Right lobe of liver (tissue), 6 donors: ENCODE data around the gene KIF19. TPM values are rescaled to one million over a fixed set of nuclear protein-coding genes. Genes with fewer than 3 reads are reported as not detected.

Experiments used
- ATAC-seq, 4 donors: fragments of 200-7000 bp; cut with Tn5 transposase; one replicate each; pipeline ENCODE4 v1.9.1; 2020; ENCODE audit warnings: mild to moderate bottlenecking in 4 of 4, moderate library complexity in 4 of 4
- DNase-seq, 3 donors: peaks; one replicate each; pipeline ENCODE4 v3.0.0-alpha.2; 2020
- H3K27ac ChIP-seq, 3 donors: fragments of 200-600 bp; one replicate each; pipeline ENCODE4 v1.8.0; 2022
- H3K27me3 ChIP-seq, 2 donors: fragments of 200-600 bp; one replicate each; pipeline ENCODE4 v1.8.0; 2022
- H3K36me3 ChIP-seq, 4 donors: fragments of 200-600 bp; sonication (generic) in 1 of 4; one replicate each; pipeline versions ENCODE4 v1.5.1 to v1.8.0; 2017 to 2022; ENCODE audit warnings: control low read depth in 1 of 4
- H3K4me1 ChIP-seq, 4 donors: fragments of 200-600 bp; sonication (generic) in 1 of 4; one replicate each; pipeline versions ENCODE4 v1.5.1 to v1.8.0; 2017 to 2022; ENCODE audit warnings: control low read depth in 1 of 4
- H3K4me3 ChIP-seq, 3 donors: fragments of 200-600 bp; one replicate each; pipeline ENCODE4 v1.8.0; 2022
- H3K9me3 ChIP-seq, 4 donors: fragments of 200-600 bp; sonication (generic) in 1 of 4; one replicate each; pipeline versions ENCODE4 v1.5.1 to v1.8.0; 2017 to 2022; ENCODE audit warnings: control low read depth in 1 of 4
- CTCF ChIP-seq, 4 donors: fragments of 200-600 bp in 3 of 4; fragments of 450-650 bp in 1 of 4; IDR thresholded peaks; one replicate each; pipeline versions ENCODE4 v1.5.1 to v1.8.0; 2016 to 2022; ENCODE audit warnings: antibody characterized with exemption in 4 of 4, mild to moderate bottlenecking in 2 of 4
- POLR2A ChIP-seq: fragments of 450-650 bp; IDR thresholded peaks from one replicate; pipeline ENCODE4 v1.6.1; 2017; ENCODE audit warnings: antibody characterized with exemption, mild to moderate bottlenecking
- WGBS: methylation state at CpG from one replicate; pipeline ENCODE4 v1.1.6; 2018; ENCODE audit warnings: low coverage, low lambda C conversion rate; ENCODE audit not compliant: insufficient coverage; ENCODE audit errors: missing lambda C conversion rate; 5-methylcytosine and 5-hydroxymethylcytosine counted together
- intact Hi-C, 2 donors: fragments of 100-400 bp; cut with DNase I; formaldehyde crosslinking; loops; one replicate each; pipeline versions ENCODE4 v1.11.2 to v1.14.1; 2022
- total RNA-seq, 6 experiments: library from RNA; depleted of rRNA in 2 of 6; stranded (reverse); fragments of >200 nt in 2 of 6; fragmentation: NEBNext Ultra II Directional in 3 of 6; extraction: Animal tissue kit (Norgen Biotek cat#: 25700) in 3 of 6; gene quantifications; one replicate each; pipeline versions ENCODE4 v1.1.0 to v1.2.4, GENCODE V29; 2016 to 2023
- donor health status: DM: no; HTN: yes; CAD: no.
- donor health status: DM: no; HTN: no; CAD: no.
- donor health status: DM: no; HTN: no; CAD: no.
- donor health status: DM: no; HTN: yes; CAD: no.
- donor health status: DM: no; HTN: yes; CAD: no.

KIF19 gene
- total RNA-seq, 6 experiments from 2014 or later = 0.31 to 1.1 (median 0.64) TPM

- no peaks in the 10 kb centered on the region for H3K27me3 ChIP-seq
- no peak overlapping the region for H3K27ac ChIP-seq
- H3K4me3 ChIP-seq = no peak overlapping the region
- 72% methylated on average over 7 of the region's 7 CpGs for WGBS
- no peak for DNase-seq
- TF ChIP-seq POLR2A (no peak), CTCF (IDR thresholded peaks at IDR 0.05) (no peak)
- H3K36me3 ChIP-seq = no peaks in the 10 kb centered on the region
- H3K4me1 ChIP-seq = no peaks in the 10 kb centered on the region
- intact Hi-C loops = no loop called here
- no peaks in the 10 kb centered on the region for H3K9me3 ChIP-seq
- ATAC-seq = peak; percentile 24 to 50 (median 36)
These were observed 27.2 kb upstream of the KIF19 start for GRCh38 chr17:74298778-74299177.

GRCh38 chr17:74299226-74300009, 26.6 kb upstream of the KIF19 start:
- no peaks in the 10 kb centered on the region for H3K27me3 ChIP-seq

GRCh38 chr17:74303305-74303704, 22.7 kb upstream of the KIF19 start:
- 77% methylated on average over 8 of the region's 8 CpGs for WGBS
- ATAC-seq (no peak), DNase-seq (no peak)
- Histone ChIP-seq H3K36me3 (no peaks in the 10 kb centered on the region), H3K9me3 (no peaks in the 10 kb centered on the region), H3K4me3 (no peak overlapping the region), H3K27ac (no peak overlapping the region), H3K4me1 (no peaks in the 10 kb centered on the region), H3K27me3 (no peaks in the 10 kb centered on the region)
- intact Hi-C loops = loop anchor here in 1 of 2 donors (10.0 kb wide), 1 partner anchor 61 kb away; the partner anchor contains the start of genes BTBD17 and GPR142
- TF ChIP-seq POLR2A = no peak
- no peak for TF ChIP-seq CTCF (IDR thresholded peaks at IDR 0.05)

More at GRCh38 chr17:74299226-74300009, 26.6 kb upstream of the KIF19 start:
- H3K9me3 ChIP-seq = no peaks in the 10 kb centered on the region
- no peak overlapping the region for H3K4me3 ChIP-seq
- TF ChIP-seq CTCF (IDR thresholded peaks at IDR 0.05) = no peak
- no peak for TF ChIP-seq POLR2A
- intact Hi-C loops = loop anchor here in 1 of 2 donors (10.0 kb wide), 1 partner anchor 65 kb away; the partner anchor contains the start of genes BTBD17 and GPR142
- H3K27ac ChIP-seq = no peak overlapping the region
- no peaks in the 10 kb centered on the region for H3K4me1 ChIP-seq
- no peaks in the 10 kb centered on the region for H3K36me3 ChIP-seq
- DNase-seq (no peak), ATAC-seq (no peak)
- 52% methylated on average over 6 of the region's 11 CpGs for WGBS

DNA sequence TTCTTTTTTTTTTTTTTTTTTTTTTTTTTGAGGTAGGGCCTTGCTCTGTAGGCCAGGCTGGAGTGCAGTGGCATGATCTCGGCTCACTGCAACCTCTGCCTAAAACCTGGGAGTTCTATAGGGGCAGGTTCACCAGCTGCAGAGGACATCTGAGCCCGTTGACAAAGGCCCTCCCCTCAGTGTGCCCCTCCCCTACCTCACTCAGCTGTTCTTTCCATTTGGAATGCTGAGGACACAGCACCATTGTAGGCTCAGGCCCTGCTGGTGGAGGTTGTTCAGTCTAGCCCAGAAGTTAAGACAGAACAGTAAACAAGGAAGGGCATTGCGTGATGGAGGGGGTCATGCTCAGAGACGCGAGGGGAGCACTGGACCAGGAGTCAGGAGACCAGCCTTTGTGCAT, 21.8 kb upstream of the KIF19 start:
- Histone ChIP-seq H3K4me3 (no peak overlapping the region), H3K9me3 (no peaks in the 10 kb centered on the region), H3K27ac (no peak overlapping the region), H3K4me1 (no peaks in the 10 kb centered on the region), H3K27me3 (no peaks in the 10 kb centered on the region), H3K36me3 (no peaks in the 10 kb centered on the region)
- ATAC-seq = no peak
- WGBS = 53% methylated on average over 4 of the region's 5 CpGs
- no peak for DNase-seq
- no peak for TF ChIP-seq CTCF (IDR thresholded peaks at IDR 0.05)
- no peak for TF ChIP-seq POLR2A
- intact Hi-C loops = loop anchor here in 1 of 2 donors (10.0 kb wide), 1 partner anchor 61 kb away; the partner anchor contains the start of genes BTBD17 and GPR142
